ENCODE results near the gene ERI3. TPM values are rescaled to one million over a fixed set of nuclear protein-coding genes. Genes with fewer than 3 reads are reported as not detected.

Gene ERI3
- total and polyA plus RNA-seq, 10 of the 15 experiments (the other 5 are each of a cell fraction or from before 2014, with no cell fraction given), result 20.6 to 90.4 (median 41.2) TPM

DNA sequence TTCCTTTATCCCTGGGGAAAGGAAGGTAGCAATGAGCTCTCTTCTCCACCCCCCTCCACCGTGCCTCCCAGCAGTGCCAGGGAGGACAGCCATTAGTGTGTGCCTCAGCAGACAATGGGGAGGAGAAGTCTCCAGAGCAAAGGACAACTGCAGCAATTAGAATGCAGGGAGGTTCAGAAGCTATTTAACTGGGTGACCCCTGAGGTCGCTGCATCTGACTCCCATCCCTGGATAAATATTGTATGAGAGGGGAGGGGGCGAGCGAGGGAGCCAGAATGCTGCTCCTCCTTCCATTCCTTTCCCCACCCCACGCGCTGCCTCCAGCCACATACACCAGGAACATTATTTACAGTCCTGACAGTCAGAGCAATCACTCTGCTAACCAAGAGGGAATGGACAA is 59.0 kb downstream of the ERI3 start (continued):
- TF ChIP-seq, protein P1, sequence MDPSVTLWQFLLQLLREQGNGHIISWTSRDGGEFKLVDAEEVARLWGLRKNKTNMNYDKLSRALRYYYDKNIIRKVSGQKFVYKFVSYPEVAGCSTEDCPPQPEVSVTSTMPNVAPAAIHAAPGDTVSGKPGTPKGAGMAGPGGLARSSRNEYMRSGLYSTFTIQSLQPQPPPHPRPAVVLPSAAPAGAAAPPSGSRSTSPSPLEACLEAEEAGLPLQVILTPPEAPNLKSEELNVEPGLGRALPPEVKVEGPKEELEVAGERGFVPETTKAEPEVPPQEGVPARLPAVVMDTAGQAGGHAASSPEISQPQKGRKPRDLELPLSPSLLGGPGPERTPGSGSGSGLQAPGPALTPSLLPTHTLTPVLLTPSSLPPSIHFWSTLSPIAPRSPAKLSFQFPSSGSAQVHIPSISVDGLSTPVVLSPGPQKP (IDR thresholded peaks at IDR 0.05; ENCODE audit: low read depth, low read length), result no peak
- TF ChIP-seq MYB (IDR thresholded peaks at IDR 0.05; ENCODE audit: borderline replicate concordance, low read depth, low read length) (no peak), ESRRA (IDR thresholded peaks at IDR 0.05; ENCODE audit: low read length) (no peak), MXI1 (IDR thresholded peaks at IDR 0.05; ENCODE audit: low read depth, low read length) (no peak), POLR2AphosphoS5 (IDR thresholded peaks at IDR 0.05; ENCODE audit: low read length) (no peak)

DNA sequence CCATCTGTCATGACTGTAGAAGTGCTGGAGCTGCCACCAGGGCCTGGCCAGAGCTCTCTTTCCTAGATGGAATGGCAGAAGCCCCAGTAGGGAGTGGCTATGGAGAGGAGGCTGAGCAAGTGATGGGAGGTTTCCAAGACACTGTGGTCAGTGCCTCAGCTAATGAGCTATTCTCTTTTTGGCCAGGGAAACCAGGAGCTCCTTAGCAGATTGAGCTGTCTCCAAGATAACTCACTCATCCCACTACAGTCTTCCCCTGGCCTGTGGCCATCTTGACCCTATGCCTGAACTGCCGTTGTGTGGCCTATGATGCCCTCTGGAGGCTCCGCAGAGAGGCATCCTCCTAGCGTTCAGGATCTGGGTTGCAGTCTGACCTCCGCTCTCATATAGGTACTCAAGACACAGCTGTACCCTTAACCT is 60.5 kb downstream of the ERI3 start:
- in situ Hi-C loops (cut with MboI), result no loop called here
- POLR2A ChIA-PET, result no interaction called here
- H2AFZ ChIP-seq (ENCODE audit: control insufficient read depth, low read depth, low read length), result no peak overlapping the region
- no peaks in the 10 kb centered on the region for H4K20me1 ChIP-seq (ENCODE audit: control insufficient read depth, insufficient read depth)
- intact Hi-C loops (cut with micrococcal nuclease; ENCODE audit: unreplicated experiment), result no loop called here
- TF ChIP-seq ASH2L (IDR thresholded peaks at IDR 0.05; ENCODE audit: borderline replicate concordance, low read depth), result no peak
- CTCF ChIA-PET, result no interaction called here
- H3K4me2 ChIP-seq (ENCODE audit: control insufficient read depth, insufficient read depth), result no peak overlapping the region
- peaks cover 0 to 11% of the 10 kb centered on the region in 2 experiments; a peak in 3 of 4 replicates for H3K36me3 ChIP-seq (ENCODE audit: control insufficient read depth in 2 of 2, insufficient read depth in 2 of 2, low read length in 1 of 2)
- no peak overlapping the region for H3K27ac ChIP-seq (ENCODE audit: control insufficient read depth, insufficient read depth)
- H3K4me1 ChIP-seq (ENCODE audit: control insufficient read depth, insufficient read depth, low read length), result no peaks in the 10 kb centered on the region
- BruUV-seq (replicated peaks), result no TSS peak
- no peak overlapping the region for H3K9ac ChIP-seq (ENCODE audit: control insufficient read depth, insufficient read depth, low read length)
- no peak for FAIRE-seq
- no peaks in the 10 kb centered on the region for H3K9me3 ChIP-seq (replicated peaks; ENCODE audit: control insufficient read depth, insufficient read depth, low read length)
- H3K4me3 ChIP-seq, result no peak overlapping the region
- no peak for DNase-seq (ENCODE audit: low read depth, low spot score)
- no peaks in the 10 kb centered on the region for H3K27me3 ChIP-seq (replicated peaks in 1 of 2; ENCODE audit: control insufficient read depth in 2 of 2, insufficient read depth in 2 of 2, low read length in 1 of 2)
- SMC1A ChIA-PET (ENCODE audit: uncharacterized antibody, unreplicated experiment), result no interaction called here
- H3K79me2 ChIP-seq (ENCODE audit: control insufficient read depth, insufficient read depth, low read length), result no peaks in the 10 kb centered on the region
- RAD21 ChIA-PET (ENCODE audit: unreplicated experiment), result no interaction called here
- 85% methylated on average over 4 of the region's 4 CpGs for WGBS (ENCODE audit: insufficient coverage, insufficient replicate concordance, low lambda C conversion rate, missing lambda C conversion rate)
- no peak for ATAC-seq

Measured in GM12878 (cell line).